Measurements from ENCODE around the gene FOXI1. TPM values are rescaled to one million over a fixed set of nuclear protein-coding genes. Genes with fewer than 3 reads are reported as not detected.
A peak's percentile ranks its signal among the peaks of the same experiment; 100 is the strongest.

Gene FOXI1
- total RNA-seq: not detected

DNA sequence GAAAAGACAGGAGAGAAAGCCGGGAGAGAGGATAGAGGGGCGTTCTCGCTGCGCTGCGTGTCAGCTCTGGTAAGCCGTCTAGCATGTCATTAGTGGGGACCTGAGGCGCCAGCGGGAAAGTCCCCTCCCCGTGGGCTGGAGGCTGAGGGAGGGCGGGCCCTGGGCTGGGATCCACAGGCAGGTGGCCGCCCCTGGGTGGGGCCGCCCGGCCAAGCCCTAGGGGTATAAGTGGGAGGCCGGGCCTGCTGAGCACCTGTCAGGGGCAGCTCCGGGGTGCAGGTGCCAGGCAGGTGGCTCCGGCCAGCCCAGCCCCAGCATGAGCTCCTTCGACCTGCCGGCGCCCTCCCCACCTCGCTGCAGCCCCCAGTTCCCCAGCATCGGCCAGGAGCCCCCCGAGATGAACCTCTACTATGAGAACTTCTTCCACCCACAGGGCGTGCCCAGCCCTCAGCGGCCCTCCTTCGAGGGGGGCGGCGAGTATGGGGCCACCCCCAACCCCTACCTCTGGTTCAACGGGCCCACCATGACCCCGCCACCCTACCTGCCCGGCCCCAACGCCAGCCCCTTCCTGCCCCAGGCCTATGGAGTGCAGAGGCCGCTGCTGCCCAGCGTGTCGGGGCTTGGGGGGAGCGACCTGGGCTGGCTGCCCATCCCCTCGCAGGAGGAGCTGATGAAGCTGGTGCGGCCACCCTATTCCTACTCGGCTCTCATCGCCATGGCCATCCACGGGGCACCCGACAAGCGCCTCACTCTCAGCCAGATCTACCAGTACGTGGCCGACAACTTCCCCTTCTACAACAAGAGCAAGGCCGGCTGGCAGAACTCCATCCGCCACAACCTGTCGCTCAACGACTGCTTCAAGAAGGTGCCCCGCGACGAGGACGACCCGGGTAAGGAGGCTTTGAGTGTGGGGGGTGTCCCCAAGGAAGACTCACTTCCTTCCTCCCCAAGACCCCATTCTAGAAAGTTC lies at the start of gene FOXI1:
Gene FOXI1 (plus strand): TSS at position 256 of the 970 bp plus-strand sequence. CDS start 61 bp downstream, at position 317.
- no peak for DNase-seq (ENCODE audit: low spot score in 2 of 2)
- FAIRE-seq: no peak

DNA sequence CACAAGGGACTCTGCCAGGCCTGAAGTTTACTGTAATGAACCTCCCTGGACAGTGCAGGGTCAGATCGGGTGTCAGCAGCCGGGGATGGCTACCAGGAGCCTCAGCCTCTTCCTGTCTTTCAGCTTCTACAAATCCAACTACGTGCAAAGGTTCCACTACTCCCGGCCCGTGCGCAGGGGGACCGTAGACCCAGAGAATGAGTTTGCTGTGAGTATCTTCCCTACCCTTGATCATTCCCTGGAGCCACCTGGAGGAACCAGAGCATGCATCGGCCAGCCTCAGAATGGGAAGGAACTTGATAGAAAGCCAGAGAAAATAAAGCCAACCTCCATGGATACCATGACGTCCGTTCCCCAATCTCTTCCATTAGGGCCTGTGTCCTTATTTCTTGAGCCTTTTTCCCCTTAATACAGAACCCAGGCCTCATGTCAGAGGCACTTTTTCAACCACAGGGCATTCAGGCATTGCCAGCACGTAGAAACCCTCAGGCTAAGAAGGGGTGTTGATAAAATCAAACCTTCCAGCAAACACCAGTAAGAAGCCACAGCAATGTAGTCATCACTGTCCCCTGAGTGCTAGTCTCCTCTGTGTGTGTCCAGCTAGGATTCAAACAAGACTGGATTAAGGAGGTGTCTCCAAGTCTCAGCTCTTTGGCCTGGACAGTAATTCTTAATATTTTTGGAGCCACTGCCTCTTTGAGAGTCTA lies 49.0 kb upstream of the FOXI1 start:
- DNase-seq (ENCODE audit: low spot score in 2 of 2): no peak
- no peak for FAIRE-seq

DNA sequence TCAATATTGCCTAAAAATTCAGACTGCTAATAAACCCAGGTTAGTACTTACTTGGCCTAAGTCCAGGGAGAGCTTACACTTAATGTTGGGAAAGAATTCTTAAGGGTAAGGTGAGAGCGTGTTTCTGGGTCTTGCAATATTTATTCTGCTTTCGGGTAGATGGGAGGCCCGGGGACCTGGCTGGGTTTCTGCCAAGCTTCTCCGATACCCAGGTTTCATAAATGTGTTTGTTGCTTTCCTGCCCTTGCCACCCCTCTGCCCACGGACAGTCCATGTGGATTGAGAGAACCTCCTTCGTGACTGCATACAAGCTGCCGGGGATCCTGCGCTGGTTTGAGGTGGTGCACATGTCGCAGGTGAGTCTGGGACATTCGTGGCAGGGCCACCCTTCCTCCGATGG lies 48.4 kb upstream of the FOXI1 start:
- no peak for FAIRE-seq
- DNase-seq (ENCODE audit: low spot score in 2 of 2): no peak

DNA sequence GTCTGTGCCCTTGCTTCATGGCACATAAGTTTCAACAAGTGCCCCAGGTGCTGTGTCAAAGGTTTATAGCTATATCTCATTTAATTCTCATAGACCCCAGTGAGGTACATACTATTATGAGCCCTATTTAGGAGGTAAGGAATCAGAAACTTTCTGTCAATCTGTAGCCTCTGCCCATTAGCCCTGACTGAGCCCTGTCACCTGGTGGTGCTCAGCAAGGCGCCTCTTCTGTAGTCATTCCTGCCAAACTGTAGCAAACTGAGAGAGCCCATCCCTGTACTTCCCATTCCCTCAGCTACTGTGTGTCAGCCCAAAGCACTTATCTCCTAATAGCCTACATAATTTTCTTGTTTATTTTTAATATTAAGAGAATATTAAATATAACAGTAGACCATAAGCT lies 46.5 kb upstream of the FOXI1 start:
- no peak for DNase-seq (ENCODE audit: low spot score in 2 of 2)
- no peak for FAIRE-seq

DNA sequence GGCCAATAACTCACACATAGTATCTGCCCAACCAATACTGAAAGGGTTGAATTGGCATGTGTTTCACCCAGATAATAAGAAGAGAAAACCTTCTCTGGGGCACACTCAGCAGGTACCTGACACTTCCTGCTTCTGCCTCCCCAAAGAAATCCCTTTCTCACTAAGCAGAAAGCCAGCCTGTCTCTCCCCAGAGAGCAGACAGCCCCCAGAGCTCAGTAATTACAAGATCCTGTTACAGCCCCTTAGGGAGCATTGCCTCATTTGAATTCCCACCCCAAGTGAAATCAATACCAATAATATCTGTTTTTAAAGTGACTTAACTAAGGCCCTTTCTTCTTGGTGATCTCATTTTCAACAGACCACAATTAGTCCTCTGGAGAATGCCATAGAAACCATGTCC lies 38.5 kb upstream of the FOXI1 start:
- no peak for FAIRE-seq
- DNase-seq (ENCODE audit: low spot score in 2 of 2): no peak

DNA sequence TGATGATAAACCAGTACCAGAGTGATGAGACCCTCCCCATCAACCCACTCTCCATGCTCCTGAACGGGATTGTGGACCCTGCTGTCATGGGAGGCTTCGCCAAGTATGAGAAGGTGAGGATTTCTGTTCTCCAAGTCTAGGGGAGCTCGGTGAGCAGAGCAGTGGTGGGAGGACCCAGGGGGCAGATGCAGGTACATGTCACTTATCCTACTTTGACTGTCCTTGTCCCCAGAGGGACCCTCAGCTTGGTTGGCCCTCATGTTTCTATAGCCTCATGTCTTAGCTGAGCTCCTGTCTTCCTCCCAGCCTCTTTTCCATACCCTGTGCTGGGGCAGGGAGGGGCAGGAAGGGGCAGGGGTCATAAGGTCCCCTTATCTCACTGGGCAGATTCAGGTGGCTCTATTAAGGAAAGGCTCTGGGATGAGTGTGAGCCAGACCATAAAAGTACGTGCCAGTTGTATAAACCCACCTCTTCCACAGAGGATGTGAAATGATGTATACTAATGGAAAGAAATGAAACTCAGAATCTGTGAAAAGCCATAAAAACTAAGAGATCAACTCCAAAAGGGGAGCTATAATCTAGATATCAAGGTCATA lies 38.0 kb upstream of the FOXI1 start:
- DNase-seq (ENCODE audit: low spot score in 2 of 2) (no peak), FAIRE-seq (no peak)

DNA sequence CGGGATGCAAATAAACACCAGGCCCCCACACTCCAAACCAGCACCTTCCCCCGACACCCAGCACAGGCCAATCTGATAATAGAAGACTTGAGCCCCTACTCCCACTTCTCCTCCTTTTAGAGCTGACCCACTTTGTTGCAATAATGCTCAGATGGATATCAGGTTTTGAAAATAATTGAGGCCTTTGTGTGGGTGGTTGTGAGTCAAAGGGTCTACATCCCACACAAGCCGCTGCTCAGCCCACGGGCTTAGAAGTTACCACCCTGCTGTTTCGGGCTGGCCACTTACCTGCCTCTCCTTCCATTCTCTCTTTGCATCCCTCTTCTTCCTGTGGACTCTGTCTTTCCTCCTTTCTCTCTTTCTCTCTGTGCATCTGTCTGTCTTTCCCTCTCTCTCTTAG lies 36.2 kb upstream of the FOXI1 start:
- no peak for FAIRE-seq
- DNase-seq (ENCODE audit: low spot score in 2 of 2): no peak

DNA sequence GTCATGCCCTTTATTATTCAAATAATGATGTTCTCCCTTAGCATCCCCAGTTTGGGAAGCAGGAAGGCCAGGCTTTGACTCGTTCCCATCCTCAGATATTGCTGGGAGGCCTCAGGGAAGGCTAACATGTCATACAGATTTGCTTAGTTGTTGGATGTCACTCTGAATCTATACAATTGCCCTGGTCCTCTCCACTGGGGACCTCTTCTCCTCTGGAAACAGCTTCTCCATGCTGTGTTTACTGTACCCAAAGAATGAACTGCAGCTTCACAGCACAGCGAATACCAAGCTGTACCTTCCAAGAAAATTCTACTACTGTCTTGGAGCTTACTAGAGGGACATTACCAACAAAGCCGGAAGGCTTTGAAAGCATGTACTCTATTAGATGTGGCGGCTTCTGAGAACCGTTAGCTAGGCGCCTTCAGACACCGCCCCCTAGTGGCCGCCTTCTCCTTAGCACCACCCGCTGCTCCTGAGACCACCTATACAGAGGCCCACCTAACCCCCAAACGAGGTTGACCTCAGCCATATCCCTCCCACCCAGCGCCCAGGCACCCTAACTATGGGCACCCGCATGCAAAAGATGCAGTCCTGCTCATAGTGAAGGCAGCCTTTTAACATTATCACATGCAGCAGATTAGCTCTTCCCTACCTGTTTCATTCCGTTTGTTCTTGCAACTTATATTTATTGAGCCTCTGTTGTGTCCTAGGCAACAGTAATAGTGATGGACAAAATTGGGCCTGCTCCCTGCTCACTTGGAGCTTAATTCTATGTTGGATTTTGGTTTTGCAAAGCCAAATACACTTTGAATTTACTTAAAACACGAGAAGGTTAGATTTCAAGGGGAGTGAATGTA lies 34.9 kb upstream of the FOXI1 start:
- FAIRE-seq (no peak), DNase-seq (ENCODE audit: low spot score in 2 of 2) (peak in 1 of 2 donors; percentile 30)

DNA sequence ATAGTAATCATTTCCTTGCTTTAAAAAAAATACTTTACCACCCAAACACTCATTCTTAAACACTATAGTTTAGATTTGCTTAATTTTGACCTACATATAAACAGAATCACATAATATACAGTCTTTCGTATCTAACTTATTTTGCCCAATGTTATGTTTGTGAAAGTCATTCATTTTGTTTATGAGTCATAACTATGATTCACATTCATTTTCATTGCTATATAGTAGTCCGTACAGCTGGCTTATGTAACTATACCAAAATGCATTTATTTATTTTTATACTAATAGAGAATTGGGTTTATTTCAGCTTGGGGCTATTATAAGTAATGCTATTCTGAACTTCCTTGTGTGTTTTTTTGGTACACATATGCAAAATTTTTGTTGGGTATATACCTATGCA lies 33.9 kb upstream of the FOXI1 start:
- DNase-seq (ENCODE audit: low spot score in 2 of 2): no peak
- no peak for FAIRE-seq

DNA sequence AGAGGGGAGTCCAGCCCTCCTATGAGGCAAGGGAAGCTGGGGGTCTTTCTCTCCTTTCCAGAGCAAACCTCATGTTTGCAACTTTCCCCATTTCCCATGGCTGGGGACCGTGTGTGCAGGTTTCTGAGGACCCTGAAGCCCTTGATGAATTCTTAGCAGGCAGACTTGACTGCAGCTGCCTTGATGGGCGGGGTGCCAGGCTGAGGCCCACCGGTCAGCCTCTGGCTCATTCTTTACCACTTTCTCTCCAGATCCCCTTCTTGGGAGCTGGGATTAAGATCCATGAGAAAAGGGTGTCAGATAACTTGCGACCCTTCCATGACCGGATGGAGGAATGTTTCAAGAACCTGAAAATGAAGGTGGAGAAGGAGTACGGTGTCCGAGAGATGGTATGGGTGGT lies 30.0 kb upstream of the FOXI1 start:
- FAIRE-seq: no peak
- no peak for DNase-seq (ENCODE audit: low spot score in 2 of 2)

DNA sequence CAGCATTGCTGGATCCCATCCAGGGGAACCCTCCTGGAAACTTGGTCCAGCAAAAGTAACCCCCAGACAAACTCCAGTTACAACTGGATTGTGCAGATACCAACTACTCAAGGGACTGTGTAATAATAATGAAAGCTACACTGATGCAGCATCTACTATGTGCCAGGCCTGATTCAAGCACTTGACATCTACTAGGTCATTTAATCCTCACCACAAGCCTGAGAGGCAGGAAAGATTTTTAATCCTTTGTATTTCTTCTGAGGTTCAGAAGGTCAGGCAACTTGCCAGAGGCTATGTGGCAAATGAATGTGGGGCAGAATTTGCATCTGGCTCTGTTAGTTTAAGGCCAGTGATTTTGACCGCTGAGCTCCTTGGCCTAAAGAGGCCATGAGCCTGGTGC lies 29.5 kb upstream of the FOXI1 start:
- FAIRE-seq (no peak), DNase-seq (ENCODE audit: low spot score in 2 of 2) (no peak)

DNA sequence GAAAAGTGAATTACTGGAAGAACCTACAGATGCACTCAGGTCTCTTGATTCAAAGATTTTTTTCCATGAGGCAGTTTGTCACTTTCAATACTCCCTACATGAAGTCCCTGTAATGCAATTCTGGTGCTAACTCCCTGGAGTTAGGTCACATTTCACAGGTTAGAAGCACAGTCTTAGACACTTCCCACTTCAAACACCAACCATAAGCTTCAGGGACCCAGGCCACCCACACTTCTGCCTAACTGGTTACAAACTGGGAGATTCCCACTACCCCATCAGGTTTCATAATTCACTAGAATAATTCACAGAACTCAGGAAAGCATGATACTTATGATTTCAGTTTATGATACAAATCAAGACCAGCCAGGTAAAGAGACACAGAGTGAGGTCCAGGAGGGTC lies 29.0 kb upstream of the FOXI1 start:
- DNase-seq (ENCODE audit: low spot score in 2 of 2) (no peak), FAIRE-seq (no peak)

DNA sequence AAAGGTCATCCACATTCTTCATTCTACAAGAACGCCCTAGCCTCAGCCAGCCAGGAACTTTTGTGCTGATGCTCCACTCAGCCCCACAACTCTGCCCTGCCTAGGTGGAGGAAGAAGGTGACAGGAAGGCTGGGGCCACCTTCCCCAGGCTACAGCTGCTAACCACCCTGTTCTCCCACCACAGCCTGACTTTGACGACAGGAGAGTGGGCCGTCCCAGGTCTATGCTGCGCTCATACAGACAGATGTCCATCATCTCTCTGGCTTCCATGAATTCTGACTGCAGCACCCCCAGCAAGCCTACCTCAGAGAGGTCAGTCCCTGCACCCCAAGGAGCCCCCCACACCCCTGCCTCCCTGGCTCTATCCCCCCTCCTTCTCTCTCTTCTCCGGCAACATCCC lies 28.2 kb upstream of the FOXI1 start:
- no peak for DNase-seq (ENCODE audit: low spot score in 2 of 2)
- FAIRE-seq: no peak

DNA sequence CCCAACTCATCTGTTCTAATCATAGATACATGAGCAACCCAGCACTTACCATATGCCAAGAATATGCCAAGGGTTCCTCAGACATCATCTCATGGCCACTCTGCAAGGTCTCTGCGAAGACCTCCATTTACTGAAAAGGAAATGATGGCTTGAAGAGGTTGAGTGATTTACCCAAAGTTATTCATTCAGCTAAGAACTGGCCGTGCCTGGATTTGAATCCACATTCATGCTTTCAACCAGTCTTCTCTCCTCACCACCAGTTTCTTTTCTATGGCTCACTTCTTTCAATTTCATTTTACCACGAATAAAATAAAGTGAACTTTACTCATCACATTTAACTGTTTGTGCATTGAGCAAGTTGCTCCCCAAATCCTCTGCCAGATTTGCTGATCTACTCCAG lies 27.2 kb upstream of the FOXI1 start:
- FAIRE-seq (no peak), DNase-seq (ENCODE audit: low spot score in 2 of 2) (no peak)

DNA sequence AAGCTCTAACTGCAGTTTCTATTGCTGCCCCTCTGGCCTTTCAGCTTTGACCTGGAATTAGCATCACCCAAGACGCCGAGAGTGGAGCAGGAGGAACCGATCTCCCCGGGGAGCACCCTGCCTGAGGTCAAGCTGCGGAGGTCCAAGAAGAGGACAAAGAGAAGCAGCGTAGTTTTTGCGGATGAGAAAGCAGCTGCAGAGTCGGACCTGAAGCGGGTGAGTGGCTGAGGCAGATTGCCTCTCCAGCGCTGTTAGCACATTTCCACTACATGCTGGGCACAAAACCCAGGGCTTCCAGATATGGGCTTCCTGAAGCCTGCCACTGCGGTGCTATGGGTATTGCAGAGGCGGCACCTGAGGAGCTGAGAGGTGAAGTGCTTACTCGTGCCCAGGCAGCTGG lies 26.8 kb upstream of the FOXI1 start:
- no peak for DNase-seq (ENCODE audit: low spot score in 2 of 2)
- FAIRE-seq: no peak

DNA sequence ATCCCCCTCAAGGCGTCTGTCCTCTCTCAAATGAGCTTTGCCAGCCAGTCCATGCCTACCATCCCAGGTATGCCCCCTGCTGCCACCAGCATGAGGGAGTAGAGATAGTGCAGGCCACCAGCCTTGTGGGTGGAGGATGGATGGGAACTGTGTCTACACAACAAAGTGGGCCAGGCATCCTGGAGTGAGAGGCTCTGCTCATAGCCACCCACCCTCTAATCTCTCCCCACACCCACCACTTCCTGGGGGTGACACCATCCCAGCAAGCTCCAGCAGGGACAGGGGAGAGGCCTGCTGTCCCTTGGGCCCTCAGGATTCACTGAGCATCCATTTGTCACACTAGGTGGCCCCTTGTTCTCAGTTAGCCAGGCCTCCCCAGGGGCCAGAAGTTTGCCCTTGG lies 25.5 kb upstream of the FOXI1 start:
- DNase-seq (ENCODE audit: low spot score in 2 of 2): no peak
- no peak for FAIRE-seq

DNA sequence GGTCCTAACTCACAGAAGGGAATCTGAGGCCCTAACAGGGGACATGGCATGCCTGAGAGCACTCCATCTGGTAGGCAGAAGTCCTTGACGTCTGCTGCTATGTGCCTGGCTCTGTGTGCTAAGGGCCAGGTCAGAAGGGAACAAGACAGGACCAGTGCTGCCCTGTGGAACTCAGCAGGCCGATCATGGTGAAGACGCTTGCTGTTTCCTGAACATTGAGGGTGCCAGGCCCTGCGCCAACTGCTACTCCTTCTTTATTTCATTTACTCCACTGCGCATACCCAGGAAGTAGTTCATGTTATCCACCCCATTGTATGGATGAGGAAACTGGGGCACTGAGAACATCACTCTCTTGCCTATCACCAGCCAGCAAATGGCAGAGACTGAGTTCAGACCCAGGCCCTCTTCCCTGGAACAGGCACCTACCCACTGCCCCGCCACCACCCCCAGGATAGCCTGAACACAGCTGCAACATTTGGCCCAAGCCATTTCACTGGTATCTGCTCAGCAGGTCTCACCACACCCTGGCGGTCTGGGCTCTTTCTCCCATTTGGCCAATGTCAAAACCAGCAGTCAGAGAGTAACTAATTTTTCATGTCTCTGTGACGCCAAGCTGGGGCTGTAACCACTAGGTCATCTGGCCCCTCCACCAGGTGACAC lies 24.8 kb upstream of the FOXI1 start:
- DNase-seq (ENCODE audit: low spot score in 2 of 2): no peak
- FAIRE-seq: no peak

DNA sequence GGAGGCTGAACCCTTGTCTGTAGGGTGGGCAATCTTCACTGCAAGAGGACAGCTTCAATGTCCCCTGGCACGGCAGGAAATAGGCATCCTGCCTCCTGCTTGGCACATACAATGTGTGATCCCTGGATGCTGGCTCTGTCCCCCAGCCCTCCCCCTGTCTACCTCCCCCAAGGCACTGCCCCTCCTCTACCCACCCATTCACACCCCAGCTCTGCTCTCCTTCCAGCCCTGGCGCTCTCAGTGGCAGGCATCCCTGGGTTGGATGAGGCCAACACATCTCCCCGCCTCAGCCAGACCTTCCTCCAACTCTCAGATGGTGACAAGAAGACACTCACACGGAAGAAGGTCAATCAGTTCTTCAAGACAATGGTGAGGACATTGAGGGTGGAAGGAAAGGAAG lies 24.1 kb upstream of the FOXI1 start:
- DNase-seq (ENCODE audit: low spot score in 2 of 2) (no peak), FAIRE-seq (no peak)

DNA sequence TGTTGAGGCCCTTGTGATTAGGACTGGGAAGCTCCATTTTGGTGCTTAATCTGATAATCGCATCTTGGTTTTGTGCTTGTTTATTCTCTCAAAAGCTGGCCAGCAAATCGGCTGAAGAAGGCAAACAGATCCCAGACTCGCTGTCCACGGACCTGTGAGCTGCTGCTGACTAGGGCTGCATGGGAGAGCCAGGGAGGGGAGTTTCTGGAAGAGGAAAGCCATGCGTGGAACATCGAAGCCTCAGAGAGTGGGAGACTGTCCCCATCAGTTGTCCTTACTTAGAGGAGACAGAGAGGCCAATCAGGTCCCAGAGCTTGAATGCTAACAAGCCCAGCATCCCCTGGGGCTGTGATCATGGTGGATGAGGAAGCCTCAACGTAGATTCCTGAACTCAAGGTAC lies 23.0 kb upstream of the FOXI1 start:
- DNase-seq (ENCODE audit: low spot score in 2 of 2) (no peak), FAIRE-seq (no peak)
